Measurements from ENCODE around the gene RASA2. TPM values are rescaled to one million over a fixed set of nuclear protein-coding genes. Genes with fewer than 3 reads are reported as not detected.
"Not testable (repeated sequence)": the region's sequence is repeated elsewhere in the genome, so short reads cannot be mapped to it uniquely, and the experiment has no call there.

Gene RASA2
- total and polyA plus RNA-seq, 2 experiments from 2014 or later = 6.2 to 12.6 TPM

GRCh38 chr3:141529717-141530414 is 43.0 kb downstream of the RASA2 start:
- DNase-seq (ENCODE audit: low spot score) = no peak
- Histone ChIP-seq H3K4me1 (ENCODE audit: insufficient read depth) (no peaks in the 10 kb centered on the region), H3K79me2 (no peaks in the 10 kb centered on the region), H3K27ac (no peak overlapping the region), H3K27me3 (no peaks in the 10 kb centered on the region), H3K4me2 (no peak overlapping the region), H4K20me1 (ENCODE audit: insufficient read depth, poor library complexity, severe bottlenecking) (no peaks in the 10 kb centered on the region), H3K9me2 (replicated peaks; ENCODE audit: insufficient read depth) (no peaks in the 10 kb centered on the region), H2AFZ (no peak overlapping the region), H3K9me3 (ENCODE audit: low read depth) (no peaks in the 10 kb centered on the region), H3K36me3 (replicated peaks; ENCODE audit: insufficient read depth, low read depth) (no peaks in the 10 kb centered on the region), H3K4me3 (no peak overlapping the region)
- WGBS (ENCODE audit: low lambda C conversion rate, missing lambda C conversion rate) = 69% methylated on average over 1 of the region's 1 CpG
- no peak for TF ChIP-seq EZH2phosphoT487 (IDR thresholded peaks at IDR 0.05; ENCODE audit: low read depth, severe bottlenecking, unreplicated experiment)
- no peak for TF ChIP-seq EZH2 (IDR thresholded peaks at IDR 0.05; ENCODE audit: borderline replicate concordance)
- no peak for TF ChIP-seq CTCF (IDR thresholded peaks at IDR 0.05; ENCODE audit: poor library complexity)

- H3K4me3 ChIP-seq = no peak overlapping the region
These were observed 43.6 kb downstream of the RASA2 start for GRCh38 chr3:141530415-141530768.

GRCh38 chr3:141532609-141533008 is 45.8 kb downstream of the RASA2 start:
- Histone ChIP-seq H3K79me2 (no peaks in the 10 kb centered on the region), H3K9me3 (ENCODE audit: low read depth) (no peaks in the 10 kb centered on the region), H3K9me2 (replicated peaks; ENCODE audit: insufficient read depth) (no peaks in the 10 kb centered on the region), H3K36me3 (replicated peaks; ENCODE audit: insufficient read depth, low read depth) (no peaks in the 10 kb centered on the region), H2AFZ (no peak overlapping the region), H4K20me1 (ENCODE audit: insufficient read depth, poor library complexity, severe bottlenecking) (no peaks in the 10 kb centered on the region), H3K4me3 (no peak overlapping the region), H3K27ac (no peak overlapping the region), H3K27me3 (no peaks in the 10 kb centered on the region), H3K4me2 (no peak overlapping the region), H3K4me1 (ENCODE audit: insufficient read depth) (no peaks in the 10 kb centered on the region)
- 96% methylated on average over 1 of the region's 1 CpG for WGBS (ENCODE audit: low lambda C conversion rate, missing lambda C conversion rate)
- TF ChIP-seq EZH2phosphoT487 (IDR thresholded peaks at IDR 0.05; ENCODE audit: low read depth, severe bottlenecking, unreplicated experiment) = no peak
- no peak for TF ChIP-seq EZH2 (IDR thresholded peaks at IDR 0.05; ENCODE audit: borderline replicate concordance)
- TF ChIP-seq CTCF (IDR thresholded peaks at IDR 0.05; ENCODE audit: poor library complexity) = no peak
- DNase-seq (ENCODE audit: low spot score) = no peak

More at GRCh38 chr3:141530415-141530768, 43.6 kb downstream of the RASA2 start:
- Histone ChIP-seq H4K20me1 (ENCODE audit: insufficient read depth, poor library complexity, severe bottlenecking) (no peaks in the 10 kb centered on the region), H2AFZ (no peak overlapping the region), H3K9me2 (replicated peaks; ENCODE audit: insufficient read depth) (no peaks in the 10 kb centered on the region), H3K4me1 (ENCODE audit: insufficient read depth) (no peaks in the 10 kb centered on the region), H3K27ac (no peak overlapping the region), H3K27me3 (no peaks in the 10 kb centered on the region), H3K79me2 (no peaks in the 10 kb centered on the region), H3K36me3 (replicated peaks; ENCODE audit: insufficient read depth, low read depth) (no peaks in the 10 kb centered on the region), H3K4me2 (no peak overlapping the region), H3K9me3 (ENCODE audit: low read depth) (no peaks in the 10 kb centered on the region)
- WGBS (ENCODE audit: low lambda C conversion rate, missing lambda C conversion rate) = 53% methylated on average over 1 of the region's 1 CpG
- no peak for DNase-seq (ENCODE audit: low spot score)
- no peak for TF ChIP-seq CTCF (IDR thresholded peaks at IDR 0.05; ENCODE audit: poor library complexity)

GRCh38 chr3:141536017-141536416 is 49.2 kb downstream of the RASA2 start:
- not testable (repeated sequence) for H4K20me1 ChIP-seq (ENCODE audit: insufficient read depth, poor library complexity, severe bottlenecking); H3K9me3 ChIP-seq (ENCODE audit: low read depth); H3K79me2 ChIP-seq; H3K27ac ChIP-seq; H2AFZ ChIP-seq; H3K4me2 ChIP-seq; H3K27me3 ChIP-seq; H3K9me2 ChIP-seq (replicated peaks; ENCODE audit: insufficient read depth); DNase-seq (ENCODE audit: low spot score); H3K4me3 ChIP-seq; H3K36me3 ChIP-seq (replicated peaks; ENCODE audit: insufficient read depth, low read depth); H3K4me1 ChIP-seq (ENCODE audit: insufficient read depth)
- 99% methylated on average over 6 of the region's 6 CpGs for WGBS (ENCODE audit: low lambda C conversion rate, missing lambda C conversion rate)

Measured in hepatocyte (in vitro differentiated cells).